UCSD-AML1 (cell line): ENCODE data around the gene PTPRM.

ENCODE experiments used
- DNase-seq: peaks from one replicate; lab custom pipeline; 2025; ENCODE audit not compliant: unreplicated experiment; lab: John Stamatoyannopoulos, UW

The PTPRM gene

GRCh38 chr18:8448130-8448529 lies 881.0 kb downstream of the PTPRM start:
- no peak for DNase-seq

GRCh38 chr18:8450013-8450412 lies 882.9 kb downstream of the PTPRM start:
- DNase-seq = no peak

GRCh38 chr18:8450898-8451665 lies 884.0 kb downstream of the PTPRM start:
- no peak for DNase-seq

- no peak for DNase-seq
These were observed 886.4 kb downstream of the PTPRM start for GRCh38 chr18:8453528-8453927.

- no peak for DNase-seq
These were observed 887.0 kb downstream of the PTPRM start for GRCh38 chr18:8454136-8454535.

GRCh38 chr18:8455661-8456614 lies 888.8 kb downstream of the PTPRM start:
- DNase-seq = no peak
